Bronchial epithelial cell (primary cell): ENCODE data around the gene SLC24A3. TPM values are rescaled to one million over a fixed set of nuclear protein-coding genes. Genes with fewer than 3 reads are reported as not detected.
A peak's percentile ranks its signal among the peaks of the same experiment; 100 is the strongest.
"Not testable (repeated sequence)": the region's sequence is repeated elsewhere in the genome, so short reads cannot be mapped to it uniquely, and the experiment has no call there.

ENCODE experiments used
- DNase-seq: peaks from one replicate; pipeline ENCODE4 v3.0.0-alpha.2; 2010; ENCODE audit warnings: low read depth
- FAIRE-seq: peaks from 2 replicates; lab custom pipeline; 2011; peaks lifted over from hg19 to GRCh38; lab: Jason Lieb, UNC
- H3K27me3 ChIP-seq: 2 replicates; pipeline ENCODE4 v1.5.1; 2011; ENCODE audit warnings: low read length; ENCODE audit not compliant: control insufficient read depth, insufficient read depth
- H3K36me3 ChIP-seq: 2 replicates; pipeline ENCODE4 v1.5.1; 2011; ENCODE audit warnings: low read length; ENCODE audit not compliant: control insufficient read depth, insufficient read depth
- H3K4me3 ChIP-seq: 2 replicates; pipeline ENCODE4 v1.5.1; 2011; ENCODE audit warnings: mild to moderate bottlenecking, low read depth, low read length, control low read depth
- total RNA-seq: library from RNA; depleted of rRNA; stranded (reverse); fragments of >200 nt; gene quantifications from 2 replicates; pipeline ENCODE4 v1.2.1, GENCODE V29; 2014
- TF ChIP-seq, protein P1 (sequence below): IDR thresholded peaks from 2 replicates; pipeline ENCODE4 v1.5.1; 2011; ENCODE audit warnings: mild to moderate bottlenecking, moderate library complexity, low read length, control low read depth, inconsistent platforms; ENCODE audit not compliant: insufficient read depth, severe bottlenecking

SLC24A3 gene
- total RNA-seq, 1 donor from 2014 or later: under 0.01 TPM

DNA sequence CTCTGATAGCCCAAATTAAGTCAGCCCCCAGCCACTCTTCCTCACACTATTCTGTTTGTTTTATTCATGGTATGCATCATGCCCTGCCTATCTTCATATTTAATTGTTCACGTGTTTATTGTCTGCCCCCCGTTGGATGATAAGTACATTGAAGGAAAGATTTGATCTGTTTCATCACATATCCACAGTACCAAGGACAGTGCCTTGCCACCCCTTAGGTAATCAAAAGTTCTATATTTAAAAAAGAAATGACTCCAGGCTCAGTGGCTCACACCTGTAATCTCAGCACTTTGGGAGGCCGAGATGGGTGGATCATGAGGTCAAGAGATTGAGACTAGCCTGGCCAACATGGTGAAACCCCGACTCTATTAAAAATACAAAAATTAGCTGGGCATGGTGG lies 535.5 kb downstream of the SLC24A3 start:
- Histone ChIP-seq H3K36me3 (no peaks in the 10 kb centered on the region), H3K4me3 (no peak overlapping the region), H3K27me3 (no peaks in the 10 kb centered on the region)
- FAIRE-seq (no peak), DNase-seq (no peak)
- TF ChIP-seq, protein P1, sequence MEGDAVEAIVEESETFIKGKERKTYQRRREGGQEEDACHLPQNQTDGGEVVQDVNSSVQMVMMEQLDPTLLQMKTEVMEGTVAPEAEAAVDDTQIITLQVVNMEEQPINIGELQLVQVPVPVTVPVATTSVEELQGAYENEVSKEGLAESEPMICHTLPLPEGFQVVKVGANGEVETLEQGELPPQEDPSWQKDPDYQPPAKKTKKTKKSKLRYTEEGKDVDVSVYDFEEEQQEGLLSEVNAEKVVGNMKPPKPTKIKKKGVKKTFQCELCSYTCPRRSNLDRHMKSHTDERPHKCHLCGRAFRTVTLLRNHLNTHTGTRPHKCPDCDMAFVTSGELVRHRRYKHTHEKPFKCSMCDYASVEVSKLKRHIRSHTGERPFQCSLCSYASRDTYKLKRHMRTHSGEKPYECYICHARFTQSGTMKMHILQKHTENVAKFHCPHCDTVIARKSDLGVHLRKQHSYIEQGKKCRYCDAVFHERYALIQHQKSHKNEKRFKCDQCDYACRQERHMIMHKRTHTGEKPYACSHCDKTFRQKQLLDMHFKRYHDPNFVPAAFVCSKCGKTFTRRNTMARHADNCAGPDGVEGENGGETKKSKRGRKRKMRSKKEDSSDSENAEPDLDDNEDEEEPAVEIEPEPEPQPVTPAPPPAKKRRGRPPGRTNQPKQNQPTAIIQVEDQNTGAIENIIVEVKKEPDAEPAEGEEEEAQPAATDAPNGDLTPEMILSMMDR: no peak

DNA sequence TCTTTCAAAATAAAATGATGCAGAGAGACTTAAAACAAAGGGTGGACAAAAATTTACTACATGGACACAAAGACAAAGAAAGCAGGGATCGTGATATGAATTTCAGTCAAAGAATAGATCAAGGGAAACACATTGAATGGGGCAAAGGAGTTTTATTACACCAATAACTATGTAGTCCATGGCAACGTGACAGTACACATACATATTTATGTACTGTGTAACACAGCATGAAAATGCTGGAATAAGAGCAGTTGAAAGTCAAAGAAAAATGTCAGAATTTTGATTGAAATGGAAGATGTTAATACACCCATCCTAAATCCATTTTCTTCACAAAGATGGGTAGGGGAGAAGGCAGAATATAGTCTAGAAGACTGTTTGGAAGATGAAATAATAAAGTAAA lies 536.2 kb downstream of the SLC24A3 start:
- DNase-seq: no peak
- FAIRE-seq: no peak
- TF ChIP-seq, protein P1: no peak
- no peaks in the 10 kb centered on the region for H3K36me3 ChIP-seq
- H3K4me3 ChIP-seq: no peak overlapping the region
- no peaks in the 10 kb centered on the region for H3K27me3 ChIP-seq

DNA sequence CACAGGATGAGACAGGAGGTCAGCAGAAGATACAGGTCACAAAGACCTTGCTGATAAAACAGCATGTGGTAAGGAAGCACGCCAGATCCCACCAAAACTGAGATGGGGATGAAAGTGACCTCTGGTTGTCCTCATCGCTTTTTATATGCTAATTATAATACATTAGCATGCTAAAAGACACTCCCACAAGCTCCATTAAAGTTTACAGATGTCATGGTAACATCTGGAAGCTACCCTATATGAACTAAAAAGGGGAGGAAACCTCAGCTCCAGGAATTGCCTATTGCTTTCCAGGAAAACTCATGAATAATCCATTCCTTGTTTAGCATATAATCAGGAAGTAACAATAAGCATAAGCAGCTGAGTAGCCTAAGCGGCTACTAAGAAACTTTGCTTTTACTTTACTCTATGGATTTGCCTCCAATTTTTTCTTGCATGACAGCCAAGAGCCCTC lies 537.2 kb downstream of the SLC24A3 start:
- TF ChIP-seq, protein P1: no peak

DNA sequence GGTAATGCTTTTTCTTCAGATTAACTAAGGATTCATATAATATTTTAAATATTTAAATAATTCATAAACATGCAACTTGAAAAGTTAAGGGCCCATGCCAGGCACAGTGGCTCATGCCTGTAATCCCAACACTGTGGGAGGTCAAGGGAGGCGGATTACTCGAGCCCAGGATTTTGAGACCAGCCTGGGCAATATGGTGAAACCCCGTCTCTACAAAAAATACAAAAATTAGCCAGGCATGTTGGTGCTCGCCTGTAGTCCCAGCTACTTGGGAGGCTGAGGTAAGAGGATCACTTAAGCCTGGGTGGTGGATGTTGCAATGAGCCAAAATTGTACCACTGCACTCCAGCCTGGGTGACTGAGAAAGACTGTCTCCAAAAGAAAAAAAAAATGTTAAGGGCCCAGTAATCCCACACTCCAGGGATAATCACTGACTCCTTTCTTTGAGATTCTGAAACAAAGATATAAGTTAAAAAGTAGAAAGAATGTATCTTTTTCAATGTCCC lies 537.7 kb downstream of the SLC24A3 start:
- DNase-seq (peak; percentile 73), FAIRE-seq (no peak)
- no peaks in the 10 kb centered on the region for H3K27me3 ChIP-seq
- no peaks in the 10 kb centered on the region for H3K36me3 ChIP-seq
- no peak overlapping the region for H3K4me3 ChIP-seq
- TF ChIP-seq, protein P1: no peak

More for the DNA sequence above, 537.2 kb downstream of the SLC24A3 start:
- FAIRE-seq: no peak
- Histone ChIP-seq H3K27me3 (no peaks in the 10 kb centered on the region), H3K4me3 (no peak overlapping the region), H3K36me3 (no peaks in the 10 kb centered on the region)
- no peak for DNase-seq

DNA sequence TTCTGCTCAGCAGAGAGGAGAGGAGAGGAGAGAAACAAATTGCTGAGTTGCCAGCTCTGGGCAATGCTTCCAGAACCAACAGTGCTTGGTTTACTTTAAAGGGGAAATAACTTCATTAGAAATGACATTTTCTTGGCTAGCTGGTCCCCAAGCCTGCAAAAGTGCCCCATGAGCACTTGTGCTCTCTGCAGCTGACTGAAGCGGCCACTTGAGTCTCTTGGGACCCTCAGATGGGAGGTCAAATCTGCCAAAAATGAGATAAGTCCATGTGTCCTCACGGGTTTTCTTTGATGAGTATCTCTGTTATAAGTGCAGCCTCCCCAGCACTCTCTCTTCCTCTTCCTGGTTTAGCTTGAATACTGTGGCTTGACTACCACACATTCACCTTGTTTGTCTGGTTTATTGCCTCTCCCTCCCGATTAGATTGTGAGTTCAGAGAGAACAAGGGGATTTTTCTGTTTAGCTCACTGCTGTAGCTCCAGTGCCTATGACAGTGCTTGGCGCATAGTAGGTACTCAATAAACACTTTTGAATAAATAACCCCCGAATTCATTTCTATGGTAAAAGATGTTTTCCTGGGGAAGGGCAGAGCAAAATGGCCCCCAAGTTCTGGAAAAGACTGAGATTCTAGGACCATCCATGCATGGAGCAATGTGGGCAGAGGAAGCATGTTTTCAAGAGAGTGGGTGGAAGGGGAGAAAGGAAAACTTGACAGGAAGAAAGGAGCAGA lies 538.6 kb downstream of the SLC24A3 start:
- Histone ChIP-seq H3K4me3 (no peak overlapping the region), H3K36me3 (no peaks in the 10 kb centered on the region), H3K27me3 (no peaks in the 10 kb centered on the region)
- no peak for FAIRE-seq
- TF ChIP-seq, protein P1: no peak
- no peak for DNase-seq

DNA sequence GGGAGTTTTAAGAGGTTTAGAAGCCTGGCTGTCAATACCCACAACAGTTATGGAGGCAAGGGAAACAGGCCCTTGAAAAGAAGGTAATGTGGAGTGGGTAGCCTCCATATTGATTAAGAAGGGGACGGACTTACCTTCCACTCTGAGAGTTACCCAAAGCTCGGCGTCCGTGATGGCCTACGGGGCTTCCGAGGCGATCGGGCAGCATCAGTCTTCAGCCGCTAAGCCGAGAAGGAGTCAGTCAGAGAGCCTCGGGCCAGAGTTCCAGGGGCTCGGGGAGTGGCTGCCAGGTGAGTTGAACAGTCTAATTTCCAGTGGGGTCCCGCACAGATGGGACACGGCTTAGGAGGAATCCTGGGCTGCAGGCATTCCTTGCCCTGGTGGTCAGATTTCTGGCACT lies 541.8 kb downstream of the SLC24A3 start:
- not testable (repeated sequence) for H3K36me3 ChIP-seq, H3K4me3 ChIP-seq, DNase-seq, H3K27me3 ChIP-seq, FAIRE-seq
